Activated T-helper 1 cell treated with anti-CD3 and anti-CD28 coated beads, Interleukin-12 subunit alpha, Interleukin-12 subunit beta, Interleukin-2, Interleukin-4 antibody, amounts not matched to agents 30 ng/mL and 10 ng/mL and 1 ng/mL, durations not matched to agents 14 hours and 24 hours and 36 hours (primary cell): ENCODE results near the gene SCGN. TPM values are rescaled to one million over a fixed set of nuclear protein-coding genes. Genes with fewer than 3 reads are reported as not detected.

ENCODE experiments used
- DNase-seq: peaks from one replicate; pipeline ENCODE4 v3.0.0; 2021; ENCODE audit warnings: low spot score
- H3K27ac Mint-ChIP-seq: one replicate; pipeline ENCODE4 v1.8.0; 2021; ENCODE audit warnings: mild to moderate bottlenecking, mixed read lengths
- H3K27me3 Mint-ChIP-seq: one replicate; pipeline ENCODE4 v1.8.0; 2022; ENCODE audit warnings: mild to moderate bottlenecking, moderate library complexity, mixed read lengths; ENCODE audit not compliant: insufficient read depth
- H3K36me3 Mint-ChIP-seq: one replicate; pipeline ENCODE4 v1.8.0; 2021; ENCODE audit warnings: low read depth, mixed read lengths
- H3K4me1 Mint-ChIP-seq: one replicate; pipeline ENCODE4 v1.8.0; 2021; ENCODE audit warnings: low read depth, mixed read lengths
- H3K4me3 Mint-ChIP-seq: one replicate; pipeline ENCODE4 v1.8.0; 2021; ENCODE audit warnings: mild to moderate bottlenecking, moderate library complexity, mixed read lengths
- H3K9me3 Mint-ChIP-seq: one replicate; pipeline ENCODE4 v1.8.0; 2021; ENCODE audit warnings: mixed read lengths
- intact Hi-C: fragments of 100-400 bp; cut with micrococcal nuclease; formaldehyde crosslinking; loops from one replicate; pipeline ENCODE4 v1.15.1; 2024
- total RNA-seq: library from RNA; stranded (reverse); gene quantifications from 2 replicates; pipeline ENCODE4 v1.2.3, GENCODE V29; 2022

Gene SCGN
- total RNA-seq, 1 donor from 2014 or later = not detected

GRCh38 chr6:25627001-25627400 lies 25.0 kb upstream of the SCGN start:
- intact Hi-C loops = no loop called here
- DNase-seq = no peak
- H3K4me1 Mint-ChIP-seq = no peaks in the 10 kb centered on the region
- no peak overlapping the region for H3K4me3 Mint-ChIP-seq
- H3K9me3 Mint-ChIP-seq = no peaks in the 10 kb centered on the region
- H3K36me3 Mint-ChIP-seq = no peaks in the 10 kb centered on the region
- peaks cover 6% of the 10 kb centered on the region for H3K27me3 Mint-ChIP-seq
- no peak overlapping the region for H3K27ac Mint-ChIP-seq

GRCh38 chr6:25628471-25629197 lies 23.4 kb upstream of the SCGN start:
- Mint-ChIP-seq H3K4me1 (no peaks in the 10 kb centered on the region), H3K27ac (no peak overlapping the region), H3K36me3 (no peaks in the 10 kb centered on the region), H3K9me3 (no peaks in the 10 kb centered on the region), H3K4me3 (no peak overlapping the region), H3K27me3 (peaks cover 6% of the 10 kb centered on the region)
- no peak for DNase-seq
- intact Hi-C loops = no loop called here

- peaks cover 2% of the 10 kb centered on the region for H3K27me3 Mint-ChIP-seq
- no peaks in the 10 kb centered on the region for H3K9me3 Mint-ChIP-seq
- H3K36me3 Mint-ChIP-seq = no peaks in the 10 kb centered on the region
- DNase-seq = no peak
- H3K4me3 Mint-ChIP-seq = no peak overlapping the region
- no peaks in the 10 kb centered on the region for H3K4me1 Mint-ChIP-seq
- no peak overlapping the region for H3K27ac Mint-ChIP-seq
- intact Hi-C loops = no loop called here
Observed at GRCh38 chr6:25629198-25629576, 22.8 kb upstream of the SCGN start.

- no peaks in the 10 kb centered on the region for H3K4me1 Mint-ChIP-seq
- peaks cover 4% of the 10 kb centered on the region for H3K27me3 Mint-ChIP-seq
- intact Hi-C loops = no loop called here
- no peaks in the 10 kb centered on the region for H3K9me3 Mint-ChIP-seq
- no peak overlapping the region for H3K4me3 Mint-ChIP-seq
- H3K36me3 Mint-ChIP-seq = no peaks in the 10 kb centered on the region
- H3K27ac Mint-ChIP-seq = no peak overlapping the region
- DNase-seq = no peak
Observed at GRCh38 chr6:25630508-25631278, 21.3 kb upstream of the SCGN start.

GRCh38 chr6:25635886-25636317 lies 16.1 kb upstream of the SCGN start:
- no peak overlapping the region for H3K27ac Mint-ChIP-seq
- H3K9me3 Mint-ChIP-seq = no peaks in the 10 kb centered on the region
- H3K36me3 Mint-ChIP-seq = no peaks in the 10 kb centered on the region
- H3K27me3 Mint-ChIP-seq = peaks cover 11% of the 10 kb centered on the region
- intact Hi-C loops = no loop called here
- DNase-seq = no peak
- H3K4me3 Mint-ChIP-seq = no peak overlapping the region
- H3K4me1 Mint-ChIP-seq = no peaks in the 10 kb centered on the region

GRCh38 chr6:25637211-25637610 lies 14.8 kb upstream of the SCGN start:
- intact Hi-C loops = no loop called here
- H3K4me1 Mint-ChIP-seq = no peaks in the 10 kb centered on the region
- no peak overlapping the region for H3K4me3 Mint-ChIP-seq
- peaks cover 18% of the 10 kb centered on the region for H3K27me3 Mint-ChIP-seq
- H3K36me3 Mint-ChIP-seq = no peaks in the 10 kb centered on the region
- no peak overlapping the region for H3K27ac Mint-ChIP-seq
- no peak for DNase-seq
- H3K9me3 Mint-ChIP-seq = no peaks in the 10 kb centered on the region

- no peak for DNase-seq
- no peaks in the 10 kb centered on the region for H3K9me3 Mint-ChIP-seq
- H3K4me3 Mint-ChIP-seq = no peak overlapping the region
- H3K27me3 Mint-ChIP-seq = peaks cover 18% of the 10 kb centered on the region
- intact Hi-C loops = no loop called here
- no peak overlapping the region for H3K27ac Mint-ChIP-seq
- H3K36me3 Mint-ChIP-seq = no peaks in the 10 kb centered on the region
- no peaks in the 10 kb centered on the region for H3K4me1 Mint-ChIP-seq
Observed at GRCh38 chr6:25637960-25638434, 14.0 kb upstream of the SCGN start.

- H3K9me3 Mint-ChIP-seq = no peaks in the 10 kb centered on the region
- intact Hi-C loops = no loop called here
- no peaks in the 10 kb centered on the region for H3K36me3 Mint-ChIP-seq
- no peak overlapping the region for H3K4me3 Mint-ChIP-seq
- H3K27me3 Mint-ChIP-seq = peaks cover 21% of the 10 kb centered on the region
- no peaks in the 10 kb centered on the region for H3K4me1 Mint-ChIP-seq
- H3K27ac Mint-ChIP-seq = no peak overlapping the region
- DNase-seq = no peak
Observed at GRCh38 chr6:25639653-25640052, 12.4 kb upstream of the SCGN start.

- H3K36me3 Mint-ChIP-seq = no peaks in the 10 kb centered on the region
- H3K27me3 Mint-ChIP-seq = peaks cover 20% of the 10 kb centered on the region
- no peaks in the 10 kb centered on the region for H3K4me1 Mint-ChIP-seq
- no peaks in the 10 kb centered on the region for H3K9me3 Mint-ChIP-seq
- intact Hi-C loops = no loop called here
- DNase-seq = no peak
- no peak overlapping the region for H3K4me3 Mint-ChIP-seq
- H3K27ac Mint-ChIP-seq = no peak overlapping the region
Observed at GRCh38 chr6:25640446-25640845, 11.6 kb upstream of the SCGN start.

- Mint-ChIP-seq H3K27me3 (peaks cover 20% of the 10 kb centered on the region), H3K36me3 (no peaks in the 10 kb centered on the region), H3K4me3 (no peak overlapping the region), H3K4me1 (no peaks in the 10 kb centered on the region), H3K27ac (no peak overlapping the region), H3K9me3 (no peaks in the 10 kb centered on the region)
- intact Hi-C loops = no loop called here
- DNase-seq = no peak
Observed at GRCh38 chr6:25640891-25641290, 11.1 kb upstream of the SCGN start.

GRCh38 chr6:25641377-25641776 lies 10.6 kb upstream of the SCGN start:
- DNase-seq = no peak
- intact Hi-C loops = no loop called here
- H3K4me1 Mint-ChIP-seq = no peaks in the 10 kb centered on the region
- peaks cover 22% of the 10 kb centered on the region for H3K27me3 Mint-ChIP-seq
- H3K9me3 Mint-ChIP-seq = no peaks in the 10 kb centered on the region
- no peak overlapping the region for H3K27ac Mint-ChIP-seq
- no peak overlapping the region for H3K4me3 Mint-ChIP-seq
- H3K36me3 Mint-ChIP-seq = no peaks in the 10 kb centered on the region

- Mint-ChIP-seq H3K27ac (no peak overlapping the region), H3K4me3 (no peak overlapping the region), H3K4me1 (no peaks in the 10 kb centered on the region), H3K27me3 (peaks cover 28% of the 10 kb centered on the region), H3K9me3 (no peaks in the 10 kb centered on the region), H3K36me3 (no peaks in the 10 kb centered on the region)
- intact Hi-C loops = no loop called here
- no peak for DNase-seq
Observed at GRCh38 chr6:25641940-25642666, 9.9 kb upstream of the SCGN start.
